Measurements from ENCODE around the gene SLC7A10.
"Not testable (repeated sequence)": the region's sequence is repeated elsewhere in the genome, so short reads cannot be mapped to it uniquely, and the experiment has no call there.

SLC7A10 gene

GRCh38 chr19:33201473-33201872 is 24.2 kb downstream of the SLC7A10 start:
- DNase-seq, result no peak

GRCh38 chr19:33199441-33200265 is 26.0 kb downstream of the SLC7A10 start:
- no peak for DNase-seq

- DNase-seq, result no peak
Observed at GRCh38 chr19:33198169-33198568, 27.5 kb downstream of the SLC7A10 start.

GRCh38 chr19:33197591-33198000 is 28.1 kb downstream of the SLC7A10 start:
- DNase-seq, result no peak

GRCh38 chr19:33196446-33197193 is 29.0 kb downstream of the SLC7A10 start:
- no peak for DNase-seq

GRCh38 chr19:33195645-33196347 is 29.9 kb downstream of the SLC7A10 start:
- DNase-seq, result no peak

- DNase-seq, result no peak
Observed at GRCh38 chr19:33194886-33195644, 30.6 kb downstream of the SLC7A10 start.

GRCh38 chr19:33194532-33194885 is 31.1 kb downstream of the SLC7A10 start:
- DNase-seq, result no peak

GRCh38 chr19:33193865-33194362 is 31.7 kb downstream of the SLC7A10 start, which contains the start of gene LRP3:
LRP3 (plus strand) TSS chr19:33194330; CDS start chr19:33194786, 456 bp downstream.
- DNase-seq, result no peak

- DNase-seq, result no peak
Observed at GRCh38 chr19:33193269-33193864, 32.3 kb downstream of the SLC7A10 start.

- DNase-seq, result no peak
Observed at GRCh38 chr19:33192010-33192409, 33.6 kb downstream of the SLC7A10 start.

- no peak for DNase-seq
Observed at GRCh38 chr19:33191501-33191900, 34.1 kb downstream of the SLC7A10 start.

GRCh38 chr19:33191092-33191491 is 34.6 kb downstream of the SLC7A10 start:
- DNase-seq, result not testable (repeated sequence)

- DNase-seq, result no peak
Observed at GRCh38 chr19:33189453-33189852, 36.2 kb downstream of the SLC7A10 start.

- no peak for DNase-seq
Observed at GRCh38 chr19:33187183-33187540, 38.5 kb downstream of the SLC7A10 start.

- no peak for DNase-seq
Observed at GRCh38 chr19:33186431-33187182, 39.0 kb downstream of the SLC7A10 start.

- peak; percentile 84 to 86 for DNase-seq
Observed at GRCh38 chr19:33177417-33177979, 48.2 kb downstream of the SLC7A10 start.

- peak; percentile 97 to 99 for DNase-seq
Observed at GRCh38 chr19:33176670-33177416, 48.8 kb downstream of the SLC7A10 start.

GRCh38 chr19:33175886-33176669 is 49.6 kb downstream of the SLC7A10 start:
- DNase-seq, result peak in 1 of 2 donors; percentile 4

Measured in CD4-positive, alpha-beta T cell treated with Interferon alpha-2 for 1 hour (primary cell).